ENCODE measurements around the gene ZDHHC24.

Gene ZDHHC24

GRCh38 chr11:66579017-66579606 lies 33.3 kb upstream of the ZDHHC24 start:
- H3K4me1 Mint-ChIP-seq (ENCODE audit: low read depth): peaks cover 11% of the 10 kb centered on the region
- H3K4me3 Mint-ChIP-seq: no peak overlapping the region
- no peak overlapping the region for H3K27ac Mint-ChIP-seq
- peaks cover 17% of the 10 kb centered on the region for H3K9me3 Mint-ChIP-seq
- intact Hi-C loops (cut with micrococcal nuclease): loop anchor here (1.0 kb wide), 1 partner anchor 99 kb away; no protein-coding TSS in a partner anchor
- H3K27me3 Mint-ChIP-seq: peaks cover 20% of the 10 kb centered on the region
- H3K36me3 Mint-ChIP-seq (ENCODE audit: low read depth): no peaks in the 10 kb centered on the region

GRCh38 chr11:66570850-66571180 lies 25.0 kb upstream of the ZDHHC24 start:
- peaks cover 47% of the 10 kb centered on the region for H3K27me3 Mint-ChIP-seq
- H3K4me1 Mint-ChIP-seq (ENCODE audit: low read depth): peaks cover 11% of the 10 kb centered on the region
- intact Hi-C loops (cut with micrococcal nuclease): no loop called here
- no peaks in the 10 kb centered on the region for H3K9me3 Mint-ChIP-seq
- no peak overlapping the region for H3K27ac Mint-ChIP-seq
- H3K4me3 Mint-ChIP-seq: no peak overlapping the region
- no peaks in the 10 kb centered on the region for H3K36me3 Mint-ChIP-seq (ENCODE audit: low read depth)

- Mint-ChIP-seq H3K27me3 (peaks cover 47% of the 10 kb centered on the region), H3K36me3 (ENCODE audit: low read depth) (no peaks in the 10 kb centered on the region), H3K4me3 (no peak overlapping the region), H3K27ac (no peak overlapping the region), H3K9me3 (no peaks in the 10 kb centered on the region), H3K4me1 (ENCODE audit: low read depth) (peaks cover 11% of the 10 kb centered on the region)
- intact Hi-C loops (cut with micrococcal nuclease): no loop called here
Measured at GRCh38 chr11:66570079-66570849, 24.4 kb upstream of the ZDHHC24 start.

GRCh38 chr11:66569076-66569475 lies 23.2 kb upstream of the ZDHHC24 start:
- H3K27me3 Mint-ChIP-seq: peaks cover 35% of the 10 kb centered on the region
- no peaks in the 10 kb centered on the region for H3K36me3 Mint-ChIP-seq (ENCODE audit: low read depth)
- no peak overlapping the region for H3K4me3 Mint-ChIP-seq
- H3K9me3 Mint-ChIP-seq: no peaks in the 10 kb centered on the region
- intact Hi-C loops (cut with micrococcal nuclease): no loop called here
- no peak overlapping the region for H3K27ac Mint-ChIP-seq
- H3K4me1 Mint-ChIP-seq (ENCODE audit: low read depth): peaks cover 11% of the 10 kb centered on the region

GRCh38 chr11:66568124-66568916 lies 22.5 kb upstream of the ZDHHC24 start, which contains the start of gene CTSF:
CTSF (minus strand) TSS chr11:66568606; CDS start chr11:66568486, 120 bp downstream.
- Mint-ChIP-seq H3K36me3 (ENCODE audit: low read depth) (no peaks in the 10 kb centered on the region), H3K27ac (no peak within 1 kb of the TSS), H3K4me3 (peak within 1 kb of the TSS; percentile 72), H3K9me3 (no peaks in the 10 kb centered on the region), H3K4me1 (ENCODE audit: low read depth) (peaks cover 11% of the 10 kb centered on the region), H3K27me3 (peaks cover 31% of the 10 kb centered on the region)
- intact Hi-C loops (cut with micrococcal nuclease): no loop called here

GRCh38 chr11:66567787-66568123 lies 21.9 kb upstream of the ZDHHC24 start:
- Mint-ChIP-seq H3K9me3 (no peaks in the 10 kb centered on the region), H3K27ac (no peak overlapping the region), H3K4me3 (peak overlapping the region; percentile 72), H3K27me3 (peaks cover 29% of the 10 kb centered on the region), H3K36me3 (ENCODE audit: low read depth) (no peaks in the 10 kb centered on the region), H3K4me1 (ENCODE audit: low read depth) (peaks cover 11% of the 10 kb centered on the region)
- intact Hi-C loops (cut with micrococcal nuclease): no loop called here

- Mint-ChIP-seq H3K4me3 (no peak overlapping the region), H3K27ac (no peak overlapping the region), H3K4me1 (ENCODE audit: low read depth) (peaks cover 11% of the 10 kb centered on the region), H3K9me3 (no peaks in the 10 kb centered on the region), H3K36me3 (ENCODE audit: low read depth) (no peaks in the 10 kb centered on the region), H3K27me3 (peaks cover 30% of the 10 kb centered on the region)
- intact Hi-C loops (cut with micrococcal nuclease): no loop called here
Measured at GRCh38 chr11:66566221-66566620, 20.4 kb upstream of the ZDHHC24 start.

GRCh38 chr11:66564984-66565383 lies 19.1 kb upstream of the ZDHHC24 start:
- H3K27ac Mint-ChIP-seq: no peak overlapping the region
- H3K4me3 Mint-ChIP-seq: no peak overlapping the region
- no peaks in the 10 kb centered on the region for H3K36me3 Mint-ChIP-seq (ENCODE audit: low read depth)
- H3K4me1 Mint-ChIP-seq (ENCODE audit: low read depth): peaks cover 11% of the 10 kb centered on the region
- intact Hi-C loops (cut with micrococcal nuclease): no loop called here
- H3K9me3 Mint-ChIP-seq: no peaks in the 10 kb centered on the region
- peaks cover 38% of the 10 kb centered on the region for H3K27me3 Mint-ChIP-seq

GRCh38 chr11:66564538-66564937 lies 18.7 kb upstream of the ZDHHC24 start:
- peaks cover 41% of the 10 kb centered on the region for H3K27me3 Mint-ChIP-seq
- H3K36me3 Mint-ChIP-seq (ENCODE audit: low read depth): no peaks in the 10 kb centered on the region
- intact Hi-C loops (cut with micrococcal nuclease): no loop called here
- no peak overlapping the region for H3K27ac Mint-ChIP-seq
- no peak overlapping the region for H3K4me3 Mint-ChIP-seq
- H3K9me3 Mint-ChIP-seq: no peaks in the 10 kb centered on the region
- peaks cover 13% of the 10 kb centered on the region for H3K4me1 Mint-ChIP-seq (ENCODE audit: low read depth)

- peaks cover 41% of the 10 kb centered on the region for H3K27me3 Mint-ChIP-seq
- H3K4me1 Mint-ChIP-seq (ENCODE audit: low read depth): peaks cover 16% of the 10 kb centered on the region
- intact Hi-C loops (cut with micrococcal nuclease): no loop called here
- H3K27ac Mint-ChIP-seq: no peak overlapping the region
- H3K36me3 Mint-ChIP-seq (ENCODE audit: low read depth): no peaks in the 10 kb centered on the region
- H3K4me3 Mint-ChIP-seq: no peak overlapping the region
- no peaks in the 10 kb centered on the region for H3K9me3 Mint-ChIP-seq
Measured at GRCh38 chr11:66563832-66564231, 18.0 kb upstream of the ZDHHC24 start.

- Mint-ChIP-seq H3K4me3 (no peak overlapping the region), H3K4me1 (ENCODE audit: low read depth) (peaks cover 10% of the 10 kb centered on the region), H3K27me3 (peaks cover 44% of the 10 kb centered on the region), H3K36me3 (ENCODE audit: low read depth) (no peaks in the 10 kb centered on the region), H3K27ac (no peak overlapping the region), H3K9me3 (no peaks in the 10 kb centered on the region)
- intact Hi-C loops (cut with micrococcal nuclease): no loop called here
Measured at GRCh38 chr11:66562907-66563583, 17.2 kb upstream of the ZDHHC24 start.

GRCh38 chr11:66562275-66562674 lies 16.4 kb upstream of the ZDHHC24 start:
- Mint-ChIP-seq H3K9me3 (no peaks in the 10 kb centered on the region), H3K4me3 (no peak overlapping the region), H3K27me3 (peaks cover 43% of the 10 kb centered on the region), H3K27ac (no peak overlapping the region), H3K4me1 (ENCODE audit: low read depth) (peaks cover 5% of the 10 kb centered on the region), H3K36me3 (ENCODE audit: low read depth) (no peaks in the 10 kb centered on the region)
- intact Hi-C loops (cut with micrococcal nuclease): no loop called here

- Mint-ChIP-seq H3K4me3 (no peak overlapping the region), H3K27ac (no peak overlapping the region), H3K36me3 (ENCODE audit: low read depth) (no peaks in the 10 kb centered on the region), H3K9me3 (no peaks in the 10 kb centered on the region), H3K4me1 (ENCODE audit: low read depth) (peaks cover 5% of the 10 kb centered on the region), H3K27me3 (peaks cover 42% of the 10 kb centered on the region)
- intact Hi-C loops (cut with micrococcal nuclease): no loop called here
Measured at GRCh38 chr11:66561975-66562248, 16.1 kb upstream of the ZDHHC24 start.
